IMR-90 (cell line): ENCODE measurements around the gene PIEZO1. TPM values are rescaled to one million over a fixed set of nuclear protein-coding genes. Genes with fewer than 3 reads are reported as not detected.

Experiments used
- ATAC-seq: fragments of 200-7000 bp; cut with Tn5 transposase; 2 replicates; pipeline ENCODE4 v1.9.1; 2020; ENCODE audit warnings: low read depth, mild to moderate bottlenecking, moderate library complexity
- BruUV-seq: library from RNA; stranded (reverse); fragments of 400-500 nt; replicated peaks from 2 replicates; lab custom pipeline; 2021; lab: Mats Ljungman, UMichigan
- CTCF ChIA-PET: fragments of 300-600 bp; formaldehyde crosslinking; extraction: SDS; loops from one replicate; lab custom pipeline; 2021; ENCODE audit warnings: antibody characterized with exemption; lab: Yijun Ruan, JAX
- POLR2A ChIA-PET: fragments of 300-600 bp; sonication (Branson Sonifier 250); formaldehyde crosslinking; loops from one replicate; lab custom pipeline; 2022; ENCODE audit warnings: antibody characterized with exemption; ENCODE audit not compliant: unreplicated experiment; lab: Charles Lee
- DNase-seq: peaks from one replicate; pipeline ENCODE4 v3.0.0; 2013
- H2AFZ ChIP-seq: replicated peaks from 2 replicates; pipeline ENCODE3; 2013; ENCODE audit warnings: low read length, mild to moderate bottlenecking; ENCODE audit not compliant: poor library complexity
- H2AK5ac ChIP-seq: 2 replicates; pipeline ENCODE4 v1.6.1; 2013; ENCODE audit warnings: low read depth, low read length, inconsistent platforms
- H2AK9ac ChIP-seq: replicated peaks from 2 replicates; pipeline ENCODE3; 2013; ENCODE audit warnings: mild to moderate bottlenecking, low read depth, low read length, moderate library complexity; ENCODE audit not compliant: poor library complexity
- H2BK120ac ChIP-seq: 2 replicates; pipeline ENCODE4 v1.6.1; 2013; ENCODE audit warnings: low read depth, low read length, inconsistent platforms
- H2BK15ac ChIP-seq: 3 replicates; pipeline ENCODE4 v1.6.1; 2013; ENCODE audit warnings: low read depth, low read length, inconsistent platforms
- H2BK20ac ChIP-seq: 2 replicates; pipeline ENCODE4 v1.6.1; 2013; ENCODE audit warnings: low read depth, mild to moderate bottlenecking, inconsistent platforms, low read length, moderate library complexity
- H2BK5ac ChIP-seq: 2 replicates; pipeline ENCODE4 v1.6.1; 2013; ENCODE audit warnings: mild to moderate bottlenecking, low read depth, low read length, inconsistent platforms; ENCODE audit not compliant: poor library complexity, severe bottlenecking
- H3K14ac ChIP-seq: replicated peaks from 2 replicates; pipeline ENCODE4 v1.6.1; 2013; ENCODE audit warnings: low read depth, low read length, inconsistent platforms
- H3K18ac ChIP-seq: 2 replicates; pipeline ENCODE4 v1.6.1; 2013; ENCODE audit warnings: low read depth, low read length, control low read depth
- H3K23ac ChIP-seq: 2 replicates; pipeline ENCODE4 v1.6.1; 2013; ENCODE audit warnings: low read depth, low read length, inconsistent platforms
- H3K27ac ChIP-seq: 2 replicates; pipeline ENCODE4 v1.5.1; 2013; ENCODE audit warnings: mild to moderate bottlenecking, control low read depth, low read length; ENCODE audit not compliant: insufficient read depth
- H3K27me3 ChIP-seq: 2 replicates; pipeline ENCODE4 v1.6.1; 2013; ENCODE audit warnings: low read length; ENCODE audit not compliant: control insufficient read depth, insufficient read depth
- H3K36me3 ChIP-seq: 2 replicates; pipeline ENCODE4 v1.6.1; 2013; ENCODE audit warnings: low read length, mixed read lengths; ENCODE audit not compliant: control insufficient read depth, insufficient read depth
- H3K4ac ChIP-seq: 2 replicates; pipeline ENCODE4 v1.6.1; 2013; ENCODE audit warnings: low read depth, low read length, inconsistent platforms
- H3K4me1 ChIP-seq: 2 replicates; pipeline ENCODE4 v1.6.1; 2013; ENCODE audit warnings: low read length, mixed read lengths; ENCODE audit not compliant: control insufficient read depth, insufficient read depth
- H3K4me2 ChIP-seq: 2 replicates; pipeline ENCODE4 v1.6.1; 2013; ENCODE audit warnings: low read depth, mild to moderate bottlenecking, control low read depth, low read length, moderate library complexity
- H3K4me3 ChIP-seq: 2 replicates; pipeline ENCODE4 v1.5.1; 2013; ENCODE audit warnings: low read depth, mild to moderate bottlenecking, control low read depth, low read length, moderate library complexity; ENCODE audit not compliant: insufficient read depth
- H3K56ac ChIP-seq: 2 replicates; pipeline ENCODE4 v1.6.1; 2013; ENCODE audit warnings: low read length, inconsistent platforms; ENCODE audit not compliant: insufficient read depth; ENCODE audit errors: extremely low read depth
- H3K79me1 ChIP-seq, 2 experiments: 2 replicates each; pipeline ENCODE4 v1.6.1; 2013; ENCODE audit warnings: low read length in 2 of 2, inconsistent platforms in 1 of 2, low read depth in 1 of 2
- H3K9ac ChIP-seq: 2 replicates; pipeline ENCODE4 v1.6.1; 2013; ENCODE audit warnings: low read depth, low read length, control low read depth
- H3K9me1 ChIP-seq: 2 replicates; pipeline ENCODE4 v1.6.1; 2013; ENCODE audit warnings: low read length, inconsistent platforms; ENCODE audit not compliant: insufficient read depth
- H3K9me3 ChIP-seq: 2 replicates; pipeline ENCODE4 v1.6.1; 2013; ENCODE audit warnings: low read length; ENCODE audit not compliant: control insufficient read depth, insufficient read depth
- H4K20me1 ChIP-seq: 2 replicates; pipeline ENCODE4 v1.6.1; 2013; ENCODE audit warnings: low read length, inconsistent platforms; ENCODE audit not compliant: insufficient read depth
- H4K5ac ChIP-seq: 2 replicates; pipeline ENCODE4 v1.6.1; 2013; ENCODE audit warnings: mild to moderate bottlenecking, low read depth, low read length, control low read depth
- H4K8ac ChIP-seq, 2 experiments: 2 replicates each; pipeline ENCODE4 v1.6.1; 2013; ENCODE audit warnings: low read depth in 2 of 2, low read length in 2 of 2, control low read depth in 1 of 2, inconsistent platforms in 1 of 2
- H4K91ac ChIP-seq: 2 replicates; pipeline ENCODE4 v1.6.1; 2013; ENCODE audit warnings: low read depth, low read length, inconsistent platforms; ENCODE audit not compliant: insufficient read depth
- CEBPB ChIP-seq: IDR thresholded peaks from 2 replicates; pipeline ENCODE4 v1.6.1; 2012; ENCODE audit warnings: low read depth, low read length, improper control_type of control experiment
- NFE2L2 ChIP-seq: fragments of 150-350 bp; IDR thresholded peaks from 2 replicates; pipeline ENCODE4 v1.6.1; 2016; ENCODE audit warnings: low read depth, mild to moderate bottlenecking, low read length
- POLR2A ChIP-seq: IDR thresholded peaks from 2 replicates; pipeline ENCODE4 v1.6.1; 2012; ENCODE audit warnings: mild to moderate bottlenecking, low read depth, low read length
- RCOR1 ChIP-seq: IDR thresholded peaks from 2 replicates; pipeline ENCODE4 v1.6.1; 2012; ENCODE audit warnings: mild to moderate bottlenecking, low read length, improper control_type of control experiment; ENCODE audit not compliant: insufficient replicate concordance
- WGBS, 2 experiments: methylation state at CpG; one replicate each; pipeline versions ENCODE4 v1.1.5 to v1.1.7; 2013; ENCODE audit warnings: missing lambda C conversion rate in 2 of 2; ENCODE audit not compliant: insufficient read length in 1 of 2; ENCODE audit errors: extremely low coverage in 2 of 2; 5-methylcytosine and 5-hydroxymethylcytosine counted together
- dilution Hi-C: fragments of 300-500 bp; cut with HindIII; formaldehyde crosslinking; loops from one replicate; pipeline ENCODE4 v1.14.3; 2018; ENCODE audit warnings: low sequenced_read_pairs; ENCODE audit not compliant: unreplicated experiment
- in situ Hi-C: fragments of 300-500 bp; cut with MboI; formaldehyde crosslinking; loops from 3 replicates; pipeline ENCODE4 v1.14.3; 2019; ENCODE audit warnings: low sequenced_read_pairs, inconsistent platforms, mixed read lengths
- intact Hi-C: fragments of 100-400 bp; cut with micrococcal nuclease; formaldehyde crosslinking; loops from 2 replicates; pipeline ENCODE4 v1.10.0; 2022
- polyA plus RNA-seq, 3 experiments: library from polyadenylated mRNA; depleted of rRNA; stranded (reverse); fragments of >200 nt; gene quantifications; 2 replicates each; pipeline ENCODE4 v1.2.3, GENCODE V29; 2012; ENCODE audit warnings: low replicate concordance in 1 of 3
- total RNA-seq: library from RNA; depleted of rRNA; stranded (reverse); fragments of >200 nt; gene quantifications from 2 replicates; pipeline ENCODE4 v1.2.3, GENCODE V29; 2012
- TF ChIP-seq, protein P1 (sequence below): fragments of 150-350 bp; IDR thresholded peaks from 2 replicates; pipeline ENCODE4 v1.6.1; 2017; ENCODE audit warnings: mild to moderate bottlenecking, antibody characterized with exemption, low read length, low read depth
- TF ChIP-seq, protein P2 (sequence below): conservative IDR thresholded peaks from 2 replicates; pipeline ENCODE4 v1.5.1; 2012; ENCODE audit warnings: mild to moderate bottlenecking, low read depth, low read length, improper control_type of control experiment

Gene PIEZO1
- total and polyA plus RNA-seq, 2 of the 4 experiments (the other 2 are of a cell fraction), result 36.2 to 372 TPM

DNA sequence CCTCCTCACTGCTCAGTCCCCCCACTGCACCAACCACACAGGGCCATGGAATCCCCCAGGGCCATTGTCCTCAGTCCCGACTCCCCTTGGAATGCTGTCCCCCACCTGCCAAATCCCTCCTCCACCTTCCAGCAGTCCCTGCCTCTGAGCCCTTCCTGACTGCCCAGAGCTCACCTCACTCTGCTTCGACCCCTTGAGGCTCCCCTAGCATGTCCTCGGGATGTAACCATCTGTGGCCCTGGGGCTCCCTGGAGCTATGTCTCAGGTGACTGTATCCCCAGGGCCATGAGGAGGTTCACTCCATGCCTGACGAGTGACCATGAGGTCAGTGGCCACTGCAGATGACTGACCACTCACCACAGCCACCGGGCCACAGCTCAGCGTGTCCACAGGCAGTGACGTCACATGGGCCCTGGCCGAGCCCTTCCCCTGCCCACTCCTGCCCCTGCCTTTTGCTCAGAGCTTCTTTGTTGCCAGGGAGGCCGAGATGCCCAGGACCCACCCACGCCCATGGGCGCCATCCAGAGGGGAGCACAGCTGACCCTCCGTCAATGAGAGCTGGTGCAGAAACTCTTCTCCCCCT, 7.7 kb upstream of the PIEZO1 start:
- peaks cover 6% of the 10 kb centered on the region for H3K4me1 ChIP-seq
- H2BK120ac ChIP-seq, result peak overlapping the region; percentile 32; the same call in 1 of the 2 replicates
- peaks cover 2% of the 10 kb centered on the region; the same call in 1 of the 2 replicates for H3K27me3 ChIP-seq
- TF ChIP-seq, protein P1, sequence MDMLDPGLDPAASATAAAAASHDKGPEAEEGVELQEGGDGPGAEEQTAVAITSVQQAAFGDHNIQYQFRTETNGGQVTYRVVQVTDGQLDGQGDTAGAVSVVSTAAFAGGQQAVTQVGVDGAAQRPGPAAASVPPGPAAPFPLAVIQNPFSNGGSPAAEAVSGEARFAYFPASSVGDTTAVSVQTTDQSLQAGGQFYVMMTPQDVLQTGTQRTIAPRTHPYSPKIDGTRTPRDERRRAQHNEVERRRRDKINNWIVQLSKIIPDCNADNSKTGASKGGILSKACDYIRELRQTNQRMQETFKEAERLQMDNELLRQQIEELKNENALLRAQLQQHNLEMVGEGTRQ, result no peak
- TF ChIP-seq POLR2A (no peak), NFE2L2 (no peak), RCOR1 (no peak), CEBPB (no peak)
- TF ChIP-seq, protein P2, sequence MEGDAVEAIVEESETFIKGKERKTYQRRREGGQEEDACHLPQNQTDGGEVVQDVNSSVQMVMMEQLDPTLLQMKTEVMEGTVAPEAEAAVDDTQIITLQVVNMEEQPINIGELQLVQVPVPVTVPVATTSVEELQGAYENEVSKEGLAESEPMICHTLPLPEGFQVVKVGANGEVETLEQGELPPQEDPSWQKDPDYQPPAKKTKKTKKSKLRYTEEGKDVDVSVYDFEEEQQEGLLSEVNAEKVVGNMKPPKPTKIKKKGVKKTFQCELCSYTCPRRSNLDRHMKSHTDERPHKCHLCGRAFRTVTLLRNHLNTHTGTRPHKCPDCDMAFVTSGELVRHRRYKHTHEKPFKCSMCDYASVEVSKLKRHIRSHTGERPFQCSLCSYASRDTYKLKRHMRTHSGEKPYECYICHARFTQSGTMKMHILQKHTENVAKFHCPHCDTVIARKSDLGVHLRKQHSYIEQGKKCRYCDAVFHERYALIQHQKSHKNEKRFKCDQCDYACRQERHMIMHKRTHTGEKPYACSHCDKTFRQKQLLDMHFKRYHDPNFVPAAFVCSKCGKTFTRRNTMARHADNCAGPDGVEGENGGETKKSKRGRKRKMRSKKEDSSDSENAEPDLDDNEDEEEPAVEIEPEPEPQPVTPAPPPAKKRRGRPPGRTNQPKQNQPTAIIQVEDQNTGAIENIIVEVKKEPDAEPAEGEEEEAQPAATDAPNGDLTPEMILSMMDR, result no peak
- no peaks in the 10 kb centered on the region for H3K9me3 ChIP-seq
- in situ Hi-C loops, result no loop called here
- no peak overlapping the region for H3K23ac ChIP-seq
- no peak overlapping the region for H3K14ac ChIP-seq
- ChIA-PET CTCF (no interaction called here), POLR2A (no interaction called here)
- no peak overlapping the region for H2AK9ac ChIP-seq
- no peak overlapping the region for H4K91ac ChIP-seq
- no peak overlapping the region for H2BK15ac ChIP-seq
- H3K18ac ChIP-seq, result no peak overlapping the region
- dilution Hi-C loops, result no loop called here
- 89% methylated on average over 6 of the region's 12 CpGs; no CpG with 5 or more reads in 1 of the 2 experiments for WGBS, 2 experiments
- peak overlapping the region; percentile 28; the same call in 1 of the 2 replicates for H2AK5ac ChIP-seq
- no peaks in the 10 kb centered on the region for H3K9me1 ChIP-seq
- H3K56ac ChIP-seq, result no peak overlapping the region
- no peak overlapping the region for H4K5ac ChIP-seq
- no peaks in the 10 kb centered on the region for H3K36me3 ChIP-seq
- no peak overlapping the region for H3K4ac ChIP-seq
- H4K8ac ChIP-seq, result no peak overlapping the region
- H2BK20ac ChIP-seq, result no peak overlapping the region
- H3K9ac ChIP-seq, result no peak overlapping the region
- DNase-seq (no peak), ATAC-seq (no peak)
- no peak overlapping the region for H3K4me2 ChIP-seq
- H2AFZ ChIP-seq, result peak overlapping the region; percentile 2
- no peak overlapping the region for H2BK5ac ChIP-seq
- no peak overlapping the region for H3K27ac ChIP-seq
- no peak overlapping the region for H3K4me3 ChIP-seq
- no TSS peak for BruUV-seq
- no peaks in the 10 kb centered on the region for H3K79me1 ChIP-seq
- H4K20me1 ChIP-seq, result no peaks in the 10 kb centered on the region; the same call in 1 of the 2 replicates
- intact Hi-C loops, result no loop called here
